Dedifferentiated amniotic fluid mesenchymal stem cell (primary cell): ENCODE data around the gene SLC30A9.

Experiments used
- DNase-seq: peaks from one replicate; pipeline ENCODE4 v3.0.0-alpha.2; 2016; ENCODE audit errors: extremely low spot score

The SLC30A9 gene

GRCh38 chr4:41999321-41999720 lies 9.0 kb downstream of the SLC30A9 start:
- DNase-seq, result no peak

- DNase-seq, result no peak
Observed at GRCh38 chr4:42008011-42008786, 17.9 kb downstream of the SLC30A9 start.

GRCh38 chr4:42015438-42015837 lies 25.1 kb downstream of the SLC30A9 start:
- DNase-seq, result no peak

GRCh38 chr4:42018451-42018850 lies 28.1 kb downstream of the SLC30A9 start:
- DNase-seq, result no peak

GRCh38 chr4:42048394-42048793 lies 58.1 kb downstream of the SLC30A9 start:
- DNase-seq, result no peak

- no peak for DNase-seq
Observed at GRCh38 chr4:42050516-42051249, 60.4 kb downstream of the SLC30A9 start.

- no peak for DNase-seq
Observed at GRCh38 chr4:42066402-42066801, 76.1 kb downstream of the SLC30A9 start.

- no peak for DNase-seq
Observed at GRCh38 chr4:42067264-42067663, 76.9 kb downstream of the SLC30A9 start.

- no peak for DNase-seq
Observed at GRCh38 chr4:42070463-42070862, 80.1 kb downstream of the SLC30A9 start.

- DNase-seq, result no peak
Observed at GRCh38 chr4:42074294-42074693, 84.0 kb downstream of the SLC30A9 start.

- no peak for DNase-seq
Observed at GRCh38 chr4:42078184-42078801, 88.0 kb downstream of the SLC30A9 start.

GRCh38 chr4:42080306-42080705 lies 90.0 kb downstream of the SLC30A9 start:
- no peak for DNase-seq

GRCh38 chr4:42083816-42084215 lies 93.5 kb downstream of the SLC30A9 start:
- no peak for DNase-seq

- no peak for DNase-seq
Observed at GRCh38 chr4:42088386-42088785, 98.1 kb downstream of the SLC30A9 start.

- no peak for DNase-seq
Observed at GRCh38 chr4:42101446-42101975, 111.2 kb downstream of the SLC30A9 start.

GRCh38 chr4:42104521-42104920 lies 114.2 kb downstream of the SLC30A9 start:
- no peak for DNase-seq

GRCh38 chr4:42112846-42113245 lies 122.5 kb downstream of the SLC30A9 start:
- no peak for DNase-seq

GRCh38 chr4:42119886-42120285 lies 129.6 kb downstream of the SLC30A9 start:
- DNase-seq, result no peak

- DNase-seq, result no peak
Observed at GRCh38 chr4:42122237-42122636, 131.9 kb downstream of the SLC30A9 start.

GRCh38 chr4:42123071-42123644 lies 132.8 kb downstream of the SLC30A9 start:
- no peak for DNase-seq

GRCh38 chr4:42132099-42132498 lies 141.8 kb downstream of the SLC30A9 start:
- no peak for DNase-seq

- no peak for DNase-seq
Observed at GRCh38 chr4:42133006-42133405, 142.7 kb downstream of the SLC30A9 start.
